DND-41 (cell line): ENCODE data around the gene SNORC.

Source experiments
- CTCF ChIP-seq: IDR thresholded peaks from 2 replicates; pipeline ENCODE4 v1.5.1; 2012; ENCODE audit warnings: borderline replicate concordance, low read length, moderate library complexity, mild to moderate bottlenecking; ENCODE audit not compliant: poor library complexity, severe bottlenecking; ENCODE audit errors: extremely low read depth
- EZH2 ChIP-seq: IDR thresholded peaks from 3 replicates; pipeline ENCODE4 v1.6.1; 2012; ENCODE audit warnings: borderline replicate concordance, low read depth, mild to moderate bottlenecking, moderate library complexity, low read length, inconsistent platforms; ENCODE audit not compliant: severe bottlenecking

- TF ChIP-seq CTCF, result no peak
- no peak for TF ChIP-seq EZH2
These were observed 50.7 kb downstream of the SNORC start for GRCh38 chr2:232920760-232921159.
